ENCODE results near the gene EPHB2.

The EPHB2 gene

GRCh38 chr1:22803833-22804232 lies 93.2 kb downstream of the EPHB2 start:
- no peak for DNase-seq (ENCODE audit: low read depth in 2 of 2)

- no peak for DNase-seq (ENCODE audit: low read depth in 2 of 2)
Measured at GRCh38 chr1:22804406-22804805, 93.8 kb downstream of the EPHB2 start.

GRCh38 chr1:22804969-22805671 lies 94.5 kb downstream of the EPHB2 start:
- DNase-seq (ENCODE audit: low read depth in 2 of 2): no peak

GRCh38 chr1:22805672-22806038 lies 95.0 kb downstream of the EPHB2 start:
- DNase-seq (ENCODE audit: low read depth in 2 of 2): no peak

- no peak for DNase-seq (ENCODE audit: low read depth in 2 of 2)
Measured at GRCh38 chr1:22806584-22806983, 95.9 kb downstream of the EPHB2 start.

DNA sequence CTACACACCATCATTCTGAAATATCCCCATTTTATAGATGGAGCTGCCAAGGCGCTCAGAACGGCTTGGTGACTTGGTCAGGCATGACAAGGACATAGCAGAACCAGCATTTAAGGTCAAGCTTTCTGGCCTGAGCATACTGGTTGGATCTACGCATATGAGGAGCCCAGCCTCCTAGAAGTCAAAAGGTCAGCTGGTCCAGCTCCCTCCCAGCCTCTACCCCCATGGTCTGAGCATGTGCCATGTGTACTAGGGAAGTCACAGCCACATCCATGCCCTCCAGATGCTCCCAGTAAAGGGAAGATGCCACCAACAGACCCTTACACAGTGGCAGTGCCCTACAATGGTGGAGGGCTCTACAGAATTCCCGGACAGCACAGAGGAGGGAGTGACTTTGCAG lies 96.7 kb downstream of the EPHB2 start:
- DNase-seq (ENCODE audit: low read depth in 2 of 2): no peak

GRCh38 chr1:22808186-22808675 lies 97.6 kb downstream of the EPHB2 start:
- DNase-seq (ENCODE audit: low read depth in 2 of 2): no peak

- DNase-seq (ENCODE audit: low read depth in 2 of 2): no peak
Measured at GRCh38 chr1:22808676-22809483, 98.2 kb downstream of the EPHB2 start.

GRCh38 chr1:22809783-22810182 lies 99.1 kb downstream of the EPHB2 start:
- no peak for DNase-seq (ENCODE audit: low read depth in 2 of 2)

DNA sequence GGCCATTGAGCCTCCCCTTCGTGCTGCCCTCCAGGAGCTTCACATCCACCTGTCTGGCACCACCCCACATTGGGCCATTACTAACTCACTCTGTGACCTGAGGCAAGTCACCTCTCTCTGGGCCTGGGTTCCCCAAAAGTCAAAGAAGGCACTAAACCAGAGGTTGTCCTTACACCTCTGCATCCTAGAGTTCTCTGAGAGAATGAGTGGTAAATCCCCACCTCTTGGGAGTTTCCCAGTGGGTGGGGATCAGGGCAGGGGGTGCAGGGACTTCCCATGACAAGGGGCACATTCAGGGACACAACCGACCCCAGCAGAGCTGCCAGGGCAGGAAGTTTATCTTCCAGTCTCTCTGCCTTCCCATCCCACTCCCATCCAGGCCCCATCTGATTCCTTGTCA lies 99.7 kb downstream of the EPHB2 start:
- no peak for DNase-seq (ENCODE audit: low read depth in 2 of 2)

- no peak for DNase-seq (ENCODE audit: low read depth in 2 of 2)
Measured at GRCh38 chr1:22812092-22812880, 101.6 kb downstream of the EPHB2 start.

DNA sequence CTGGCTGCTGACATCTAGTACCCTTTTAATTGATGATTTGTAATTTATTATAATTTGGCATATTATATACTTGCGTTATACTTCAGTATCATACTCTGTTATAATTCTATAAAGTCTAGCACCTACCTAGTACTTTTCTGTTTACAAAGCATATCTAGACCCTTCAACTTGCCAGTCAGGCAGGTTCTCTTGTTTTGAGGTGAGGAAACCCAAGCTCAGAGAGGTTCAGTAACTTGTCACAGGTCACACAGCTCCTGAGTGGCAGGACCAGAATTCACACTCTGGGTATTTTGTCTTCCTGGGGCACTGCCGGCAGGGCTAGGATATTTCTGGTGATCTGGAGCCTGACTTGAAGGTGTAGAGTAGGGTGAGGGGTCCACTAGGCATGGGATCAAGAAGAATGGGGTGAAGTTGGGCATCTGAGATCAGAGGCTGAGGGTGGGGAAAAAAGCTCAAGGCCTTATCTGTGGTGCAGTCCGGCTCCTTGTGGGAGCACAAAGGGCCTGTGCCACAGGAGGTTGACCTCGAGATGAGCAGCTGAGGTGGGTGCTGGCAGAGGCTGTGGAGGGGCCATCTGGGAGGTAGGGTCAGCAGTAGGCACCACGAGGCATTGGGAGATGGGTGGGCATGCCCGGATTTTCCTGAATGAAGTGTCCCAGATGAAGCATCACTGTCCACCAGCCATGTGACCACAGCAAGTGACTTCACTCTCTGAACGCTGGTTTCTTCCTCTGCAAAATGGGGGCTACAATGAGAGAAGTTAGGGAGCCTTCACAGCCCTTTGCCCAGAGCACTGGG lies 102.6 kb downstream of the EPHB2 start:
- no peak for DNase-seq (ENCODE audit: low read depth in 2 of 2)

GRCh38 chr1:22814176-22815042 lies 103.8 kb downstream of the EPHB2 start:
- DNase-seq (ENCODE audit: low read depth in 2 of 2): no peak

DNA sequence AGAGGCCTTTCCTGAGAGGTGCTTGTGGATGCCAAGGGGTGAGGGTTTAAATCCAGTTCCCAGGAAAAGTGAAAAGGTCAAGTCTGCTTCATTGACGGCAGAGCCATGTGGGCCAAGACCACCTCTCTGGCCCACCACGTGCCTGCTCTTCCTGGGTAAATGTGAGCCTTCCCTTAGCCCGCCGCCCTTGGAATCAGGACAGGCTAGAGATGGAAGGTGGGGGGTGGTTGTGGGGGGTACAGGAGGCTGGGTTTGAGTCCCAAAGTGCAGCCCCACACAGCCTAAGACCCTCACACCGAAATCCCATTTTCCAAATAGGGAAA lies 104.4 kb downstream of the EPHB2 start:
- DNase-seq (ENCODE audit: low read depth in 2 of 2): no peak

DNA sequence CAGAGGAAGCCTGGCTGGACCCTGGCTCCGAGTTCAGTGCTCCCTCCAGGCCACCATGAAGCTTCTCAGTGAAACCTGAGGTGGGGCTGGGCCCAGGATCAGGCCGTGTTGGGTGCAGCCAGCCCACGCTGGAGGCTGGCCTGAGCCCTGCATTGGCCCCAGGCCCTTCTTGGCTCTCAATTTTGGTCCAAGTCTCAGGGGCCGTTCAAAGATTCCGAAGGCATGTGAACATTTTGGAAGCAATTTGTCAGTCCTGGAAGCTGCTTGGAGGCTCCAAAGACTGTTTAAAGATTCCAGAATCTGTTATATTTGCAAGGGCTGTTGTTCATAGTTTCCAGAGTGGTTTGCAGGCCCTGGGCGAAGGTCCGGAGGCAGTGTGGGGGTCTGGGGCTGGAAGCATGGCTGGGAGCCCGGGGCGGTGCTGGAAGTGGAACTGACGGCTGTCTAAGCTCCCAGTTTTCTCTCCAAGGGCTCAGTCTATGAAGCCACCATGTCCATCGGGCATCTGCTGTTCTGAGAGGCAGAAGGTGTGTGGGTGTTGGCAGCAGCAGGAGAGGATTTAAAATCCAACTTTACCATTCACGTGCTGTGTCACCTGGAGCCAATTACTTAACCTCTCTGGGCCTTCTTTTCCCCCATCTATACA lies 104.9 kb downstream of the EPHB2 start:
- no peak for DNase-seq (ENCODE audit: low read depth in 2 of 2)

GRCh38 chr1:22816067-22816775 lies 105.6 kb downstream of the EPHB2 start:
- no peak for DNase-seq (ENCODE audit: low read depth in 2 of 2)

- DNase-seq (ENCODE audit: low read depth in 2 of 2): no peak
Measured at GRCh38 chr1:22816803-22817202, 106.2 kb downstream of the EPHB2 start.

DNA sequence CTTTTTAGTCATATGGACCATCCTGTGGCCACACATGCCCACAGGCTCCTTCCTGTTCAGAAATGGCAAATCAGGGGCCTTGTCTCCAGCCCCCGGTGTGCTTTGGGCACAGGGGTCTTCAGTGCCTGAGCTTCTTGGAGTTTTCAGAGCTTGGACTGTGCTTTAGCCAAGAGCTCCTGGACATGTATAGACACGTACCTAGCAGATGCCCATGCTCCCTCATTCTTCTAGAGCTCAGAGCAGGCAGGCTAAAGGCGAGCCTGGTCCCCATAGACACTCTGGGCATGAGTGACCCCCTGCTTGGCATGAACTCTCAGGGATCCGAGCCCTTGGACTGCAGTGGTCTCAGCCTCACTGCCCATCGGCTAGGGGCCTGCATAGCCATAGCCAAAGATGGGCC lies 106.8 kb downstream of the EPHB2 start:
- DNase-seq (ENCODE audit: low read depth in 2 of 2): no peak

DNA sequence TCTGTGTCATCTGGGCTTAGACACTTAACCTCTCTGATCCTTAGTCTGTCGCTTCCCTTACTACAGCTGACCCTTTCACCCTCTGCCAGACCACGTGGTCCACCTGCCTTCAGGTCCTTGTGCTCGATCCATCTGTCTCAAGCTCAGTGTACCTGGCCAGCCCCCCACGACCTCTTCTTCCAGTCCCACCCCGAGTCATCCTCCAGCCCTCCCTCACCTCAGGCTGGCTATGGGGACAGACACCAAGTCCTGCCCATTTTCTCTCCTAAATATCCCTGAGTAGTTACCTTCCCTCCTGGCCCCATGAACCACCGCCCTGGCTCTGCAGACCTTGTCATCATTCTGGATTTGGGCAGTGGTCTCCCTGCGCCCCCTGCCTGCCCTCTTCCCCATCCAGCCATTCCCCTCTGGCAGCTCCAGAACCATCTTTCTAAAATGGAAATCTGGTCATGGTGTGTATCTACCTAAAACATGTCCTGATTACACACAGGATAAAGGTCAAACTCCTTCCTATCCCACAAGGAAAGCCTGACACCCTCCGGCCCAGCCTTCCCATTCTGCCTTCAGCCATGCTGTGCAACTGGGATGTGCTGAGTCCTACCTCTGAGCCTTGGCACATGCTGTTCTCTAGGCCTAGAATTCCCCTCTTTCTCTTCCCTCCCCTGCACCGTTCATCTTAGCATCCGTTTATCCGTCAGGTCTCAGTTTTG lies 107.6 kb downstream of the EPHB2 start:
- no peak for DNase-seq (ENCODE audit: low read depth in 2 of 2)
